ENCODE measurements around the gene RETSAT. TPM values are rescaled to one million over a fixed set of nuclear protein-coding genes. Genes with fewer than 3 reads are reported as not detected.
A peak's percentile ranks its signal among the peaks of the same experiment; 100 is the strongest.

Gene RETSAT
- total and polyA plus RNA-seq, 2 of the 13 experiments (the other 11 are each of a cell fraction or from before 2014, with no cell fraction given): 46.7 to 61.0 TPM

DNA sequence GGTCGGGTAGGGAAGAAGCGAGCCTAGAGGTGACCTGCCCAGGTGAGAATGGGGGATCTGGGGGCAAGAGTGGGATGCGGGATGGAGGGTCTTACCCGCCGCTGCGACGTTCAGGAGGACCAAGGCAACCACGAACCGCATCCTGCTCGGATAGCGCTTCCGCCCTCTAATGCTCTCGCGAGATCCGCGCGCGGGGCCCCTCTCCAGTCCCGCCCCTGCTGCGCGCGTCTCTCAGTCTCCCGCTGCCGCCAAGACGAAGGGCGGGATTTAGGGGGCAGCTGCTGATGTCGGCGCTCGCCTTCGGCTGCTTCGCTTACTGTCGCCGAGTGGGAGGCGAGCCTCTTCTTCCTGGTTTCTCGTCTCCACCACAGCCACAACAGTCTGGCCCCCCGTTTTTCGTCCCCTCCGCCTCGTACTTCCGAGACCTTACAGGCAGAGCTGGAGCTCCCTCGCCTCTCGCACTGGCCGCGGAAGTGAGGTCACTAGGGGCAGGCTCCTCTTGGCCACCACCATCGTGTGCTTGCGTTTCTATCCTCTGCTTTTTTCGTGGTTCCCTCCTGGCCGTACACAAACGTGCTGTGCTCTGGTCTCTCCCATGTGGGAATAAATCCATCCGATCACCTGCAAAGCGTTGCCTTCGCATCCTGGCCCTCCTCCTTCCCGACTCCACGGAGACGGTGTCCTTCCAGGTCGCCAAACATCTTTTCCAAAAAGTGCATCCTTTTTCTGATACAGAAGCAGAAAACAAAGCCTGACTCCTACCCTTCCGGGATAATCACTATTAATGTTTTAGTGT is 26.3 kb downstream of the RETSAT start, which contains the start of gene TGOLN2 (continued):
- TF ChIP-seq, protein P1, sequence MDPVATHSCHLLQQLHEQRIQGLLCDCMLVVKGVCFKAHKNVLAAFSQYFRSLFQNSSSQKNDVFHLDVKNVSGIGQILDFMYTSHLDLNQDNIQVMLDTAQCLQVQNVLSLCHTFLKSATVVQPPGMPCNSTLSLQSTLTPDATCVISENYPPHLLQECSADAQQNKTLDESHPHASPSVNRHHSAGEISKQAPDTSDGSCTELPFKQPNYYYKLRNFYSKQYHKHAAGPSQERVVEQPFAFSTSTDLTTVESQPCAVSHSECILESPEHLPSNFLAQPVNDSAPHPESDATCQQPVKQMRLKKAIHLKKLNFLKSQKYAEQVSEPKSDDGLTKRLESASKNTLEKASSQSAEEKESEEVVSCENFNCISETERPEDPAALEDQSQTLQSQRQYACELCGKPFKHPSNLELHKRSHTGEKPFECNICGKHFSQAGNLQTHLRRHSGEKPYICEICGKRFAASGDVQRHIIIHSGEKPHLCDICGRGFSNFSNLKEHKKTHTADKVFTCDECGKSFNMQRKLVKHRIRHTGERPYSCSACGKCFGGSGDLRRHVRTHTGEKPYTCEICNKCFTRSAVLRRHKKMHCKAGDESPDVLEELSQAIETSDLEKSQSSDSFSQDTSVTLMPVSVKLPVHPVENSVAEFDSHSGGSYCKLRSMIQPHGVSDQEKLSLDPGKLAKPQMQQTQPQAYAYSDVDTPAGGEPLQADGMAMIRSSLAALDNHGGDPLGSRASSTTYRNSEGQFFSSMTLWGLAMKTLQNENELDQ (CRISPR knock-in tag; IDR thresholded peaks at IDR 0.05; ENCODE audit: borderline replicate concordance): no peak
- TF ChIP-seq SIN3B (IDR thresholded peaks at IDR 0.05; ENCODE audit: low read length): peak; percentile 35; the same call in 1 of the 2 replicates
- TF ChIP-seq CBX1 (IDR thresholded peaks at IDR 0.05; ENCODE audit: low read depth): peak; percentile 79
- no peak for TF ChIP-seq MBNL3 (CRISPR knock-in tag; conservative IDR thresholded peaks at IDR 0.05)
- peak; percentile 93 for TF ChIP-seq ZMYM4 (CRISPR knock-in tag; IDR thresholded peaks at IDR 0.05)
- TF ChIP-seq, protein P2, sequence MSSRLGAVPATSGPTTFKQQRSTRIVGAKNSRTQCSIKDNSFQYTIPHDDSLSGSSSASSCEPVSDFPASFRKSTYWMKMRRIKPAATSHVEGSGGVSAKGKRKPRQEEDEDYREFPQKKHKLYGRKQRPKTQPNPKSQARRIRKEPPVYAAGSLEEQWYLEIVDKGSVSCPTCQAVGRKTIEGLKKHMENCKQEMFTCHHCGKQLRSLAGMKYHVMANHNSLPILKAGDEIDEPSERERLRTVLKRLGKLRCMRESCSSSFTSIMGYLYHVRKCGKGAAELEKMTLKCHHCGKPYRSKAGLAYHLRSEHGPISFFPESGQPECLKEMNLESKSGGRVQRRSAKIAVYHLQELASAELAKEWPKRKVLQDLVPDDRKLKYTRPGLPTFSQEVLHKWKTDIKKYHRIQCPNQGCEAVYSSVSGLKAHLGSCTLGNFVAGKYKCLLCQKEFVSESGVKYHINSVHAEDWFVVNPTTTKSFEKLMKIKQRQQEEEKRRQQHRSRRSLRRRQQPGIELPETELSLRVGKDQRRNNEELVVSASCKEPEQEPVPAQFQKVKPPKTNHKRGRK (CRISPR knock-in tag; IDR thresholded peaks at IDR 0.05): peak; percentile 79; the same call in 1 of the 2 replicates
- TF ChIP-seq, protein P3, sequence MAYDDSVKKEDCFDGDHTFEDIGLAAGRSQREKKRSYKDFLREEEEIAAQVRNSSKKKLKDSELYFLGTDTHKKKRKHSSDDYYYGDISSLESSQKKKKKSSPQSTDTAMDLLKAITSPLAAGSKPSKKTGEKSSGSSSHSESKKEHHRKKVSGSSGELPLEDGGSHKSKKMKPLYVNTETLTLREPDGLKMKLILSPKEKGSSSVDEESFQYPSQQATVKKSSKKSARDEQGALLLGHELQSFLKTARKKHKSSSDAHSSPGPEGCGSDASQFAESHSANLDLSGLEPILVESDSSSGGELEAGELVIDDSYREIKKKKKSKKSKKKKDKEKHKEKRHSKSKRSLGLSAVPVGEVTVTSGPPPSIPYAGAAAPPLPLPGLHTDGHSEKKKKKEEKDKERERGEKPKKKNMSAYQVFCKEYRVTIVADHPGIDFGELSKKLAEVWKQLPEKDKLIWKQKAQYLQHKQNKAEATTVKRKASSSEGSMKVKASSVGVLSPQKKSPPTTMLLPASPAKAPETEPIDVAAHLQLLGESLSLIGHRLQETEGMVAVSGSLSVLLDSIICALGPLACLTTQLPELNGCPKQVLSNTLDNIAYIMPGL (CRISPR knock-in tag; IDR thresholded peaks at IDR 0.05; ENCODE audit: borderline replicate concordance in 1 of 2, low read depth in 1 of 2): peak; percentile 90 to 92
- TF ChIP-seq, protein P4, sequence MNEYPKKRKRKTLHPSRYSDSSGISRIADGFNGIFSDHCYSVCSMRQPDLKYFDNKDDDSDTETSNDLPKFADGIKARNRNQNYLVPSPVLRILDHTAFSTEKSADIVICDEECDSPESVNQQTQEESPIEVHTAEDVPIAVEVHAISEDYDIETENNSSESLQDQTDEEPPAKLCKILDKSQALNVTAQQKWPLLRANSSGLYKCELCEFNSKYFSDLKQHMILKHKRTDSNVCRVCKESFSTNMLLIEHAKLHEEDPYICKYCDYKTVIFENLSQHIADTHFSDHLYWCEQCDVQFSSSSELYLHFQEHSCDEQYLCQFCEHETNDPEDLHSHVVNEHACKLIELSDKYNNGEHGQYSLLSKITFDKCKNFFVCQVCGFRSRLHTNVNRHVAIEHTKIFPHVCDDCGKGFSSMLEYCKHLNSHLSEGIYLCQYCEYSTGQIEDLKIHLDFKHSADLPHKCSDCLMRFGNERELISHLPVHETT (CRISPR knock-in tag; conservative IDR thresholded peaks at IDR 0.05): peak; percentile 76
- no peak for TF ChIP-seq SRY (CRISPR knock-in tag; IDR thresholded peaks at IDR 0.05)
- no peak; the same call in 1 of the 2 replicates for TF ChIP-seq SMAD9 (CRISPR knock-in tag; IDR thresholded peaks at IDR 0.05)
- TF ChIP-seq ZNF350 (CRISPR knock-in tag; IDR thresholded peaks at IDR 0.05; ENCODE audit: borderline replicate concordance, low read depth): peak; percentile 98
- TF ChIP-seq MTF1 (CRISPR knock-in tag; IDR thresholded peaks at IDR 0.05): peak; percentile 88
- TF ChIP-seq ZNF264 (CRISPR knock-in tag; IDR thresholded peaks at IDR 0.05): peak; percentile 92
- TF ChIP-seq MTA3 (CRISPR knock-in tag; IDR thresholded peaks at IDR 0.05): no peak

Data from HepG2 (cell line).